8988T (cell line): Measurements from ENCODE around the gene SERINC5.

Source experiments
- DNase-seq: peaks from one replicate; pipeline ENCODE4 v3.0.0; 2011

Gene SERINC5

DNA sequence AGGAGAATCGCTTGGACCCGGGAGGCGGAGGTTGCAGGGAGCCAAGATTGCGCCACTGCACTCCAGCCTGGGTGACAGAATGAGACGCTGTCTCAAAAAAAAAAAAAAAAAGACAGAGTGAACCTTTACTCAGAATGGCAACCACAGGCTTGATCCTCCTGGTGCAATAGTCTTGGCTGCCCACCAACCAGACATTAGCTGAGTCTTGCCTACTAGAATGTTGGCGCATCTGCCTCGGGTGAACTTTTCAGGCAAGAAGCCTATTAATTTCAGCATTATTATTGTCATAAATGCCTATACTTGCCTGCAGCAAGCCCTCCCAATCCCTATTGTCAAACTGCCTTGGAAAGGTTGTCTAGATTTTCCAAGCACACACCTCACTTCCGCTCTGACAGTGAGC, 4.2 kb downstream of the SERINC5 start:
- no peak for DNase-seq

DNA sequence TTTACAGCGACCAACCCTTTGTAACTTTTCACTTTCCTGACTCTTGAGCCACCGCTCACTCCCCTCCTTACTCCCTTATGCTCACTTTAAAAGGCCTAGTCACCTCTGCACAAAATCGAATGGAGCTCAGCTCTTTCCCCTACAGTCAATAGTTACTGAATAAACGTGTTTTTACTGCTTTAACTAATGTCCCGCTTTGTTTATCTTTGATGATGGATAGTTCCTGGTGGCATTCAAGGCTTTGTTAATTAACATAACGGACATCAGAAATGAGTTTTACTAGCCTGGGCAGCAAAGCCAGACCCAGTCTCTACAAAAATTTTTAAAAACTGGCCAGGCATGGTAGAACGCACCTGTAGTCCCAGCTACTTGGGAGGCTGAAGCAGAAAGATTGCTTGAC, 5.0 kb downstream of the SERINC5 start:
- no peak for DNase-seq

- DNase-seq = no peak
These were observed 5.9 kb downstream of the SERINC5 start for GRCh38 chr5:80249901-80250300.

DNA sequence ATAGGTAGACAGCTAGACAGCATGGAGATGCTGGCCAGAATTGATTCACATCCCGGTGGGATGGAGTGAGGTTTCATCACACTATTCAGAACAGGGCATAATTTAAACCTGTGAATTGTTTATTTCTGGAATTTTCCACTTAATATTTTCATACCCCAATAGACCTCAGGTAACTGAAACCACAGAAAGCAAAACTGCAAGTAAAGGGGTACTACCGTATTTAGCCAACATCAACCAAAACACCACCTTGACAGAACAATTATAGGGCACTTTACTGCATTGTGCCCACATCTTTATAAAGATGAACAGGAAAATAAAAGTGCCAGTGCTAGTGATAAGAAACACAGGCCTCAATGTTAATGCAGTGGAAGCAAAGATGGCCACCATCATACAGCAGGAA, 7.5 kb downstream of the SERINC5 start:
- no peak for DNase-seq

GRCh38 chr5:80246995-80247729, 8.7 kb downstream of the SERINC5 start:
- DNase-seq = no peak

DNA sequence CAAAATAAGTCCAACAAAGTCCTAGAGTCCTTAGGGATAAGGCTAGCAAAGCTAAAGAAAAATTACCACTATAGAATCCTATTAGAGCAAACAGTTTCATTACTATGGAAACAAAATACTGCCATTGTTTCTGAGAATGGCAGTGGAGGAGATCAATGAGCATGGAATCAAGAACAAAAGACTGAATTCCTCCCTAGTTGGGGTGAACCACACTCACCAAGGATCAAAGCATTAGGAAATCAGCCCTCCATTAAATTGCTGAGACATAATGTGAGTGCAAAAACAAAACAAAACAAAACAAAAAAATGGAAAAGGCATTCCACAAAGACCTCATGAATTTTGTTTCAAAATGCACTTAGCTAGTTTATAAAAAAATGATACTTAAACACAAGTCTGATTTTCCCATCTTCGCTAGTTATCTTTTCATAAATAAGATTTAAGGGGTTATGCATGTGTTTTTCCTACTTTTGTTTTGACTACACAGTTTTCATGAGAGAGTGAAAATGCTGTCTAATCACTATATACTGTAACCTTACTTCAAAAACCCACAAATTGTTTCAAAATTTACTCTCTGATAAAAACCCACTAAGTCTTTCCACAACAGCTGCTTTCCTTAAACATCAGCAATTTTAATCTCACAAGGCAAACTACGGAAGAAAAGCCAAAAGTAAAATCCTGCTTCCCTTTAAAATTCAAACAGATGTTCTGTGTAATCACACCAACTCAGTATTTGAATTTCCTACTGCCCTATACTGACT, 9.7 kb downstream of the SERINC5 start:
- DNase-seq = no peak

DNA sequence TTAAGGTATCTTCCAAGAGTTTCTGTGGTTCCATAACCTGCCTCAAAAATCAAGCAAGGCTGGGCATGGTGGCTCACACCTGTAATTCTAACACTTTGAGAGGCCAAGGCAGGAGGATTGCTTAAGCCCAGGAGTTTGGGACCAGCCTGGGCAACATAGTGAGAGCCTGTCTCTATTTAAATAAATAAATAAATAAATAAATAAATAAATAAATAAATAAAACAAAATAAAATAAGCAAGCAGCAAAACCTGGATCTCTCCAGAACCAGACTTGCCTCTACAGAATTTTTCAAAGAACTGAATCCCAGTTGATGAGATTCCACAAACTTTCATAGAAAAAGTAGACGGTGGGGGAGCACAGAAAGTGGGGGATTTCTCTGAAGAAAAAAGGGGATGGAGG, 12.3 kb downstream of the SERINC5 start:
- DNase-seq = no peak

DNA sequence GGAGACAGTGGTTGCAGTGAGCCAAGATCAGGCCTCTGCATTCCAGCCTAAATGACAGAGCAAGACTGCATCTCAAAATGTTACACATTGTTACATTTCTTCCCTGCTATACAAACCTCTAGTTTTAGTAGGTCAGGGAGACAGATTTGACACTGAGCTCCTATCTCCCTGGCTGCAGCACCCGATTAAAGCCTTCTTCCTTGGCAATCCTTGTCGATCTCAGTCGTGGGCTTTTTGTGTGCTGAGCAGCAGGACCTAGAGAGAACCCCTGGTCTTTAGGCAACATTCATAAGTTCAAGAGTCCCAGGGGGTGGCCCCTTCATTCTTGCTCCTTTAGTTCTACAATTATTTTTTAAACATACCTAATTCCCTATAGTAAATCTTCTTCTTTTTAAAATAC, 13.0 kb downstream of the SERINC5 start:
- no peak for DNase-seq

- no peak for DNase-seq
These were observed 15.4 kb downstream of the SERINC5 start for GRCh38 chr5:80240368-80240986.

GRCh38 chr5:80239680-80240367, 16.0 kb downstream of the SERINC5 start:
- no peak for DNase-seq

DNA sequence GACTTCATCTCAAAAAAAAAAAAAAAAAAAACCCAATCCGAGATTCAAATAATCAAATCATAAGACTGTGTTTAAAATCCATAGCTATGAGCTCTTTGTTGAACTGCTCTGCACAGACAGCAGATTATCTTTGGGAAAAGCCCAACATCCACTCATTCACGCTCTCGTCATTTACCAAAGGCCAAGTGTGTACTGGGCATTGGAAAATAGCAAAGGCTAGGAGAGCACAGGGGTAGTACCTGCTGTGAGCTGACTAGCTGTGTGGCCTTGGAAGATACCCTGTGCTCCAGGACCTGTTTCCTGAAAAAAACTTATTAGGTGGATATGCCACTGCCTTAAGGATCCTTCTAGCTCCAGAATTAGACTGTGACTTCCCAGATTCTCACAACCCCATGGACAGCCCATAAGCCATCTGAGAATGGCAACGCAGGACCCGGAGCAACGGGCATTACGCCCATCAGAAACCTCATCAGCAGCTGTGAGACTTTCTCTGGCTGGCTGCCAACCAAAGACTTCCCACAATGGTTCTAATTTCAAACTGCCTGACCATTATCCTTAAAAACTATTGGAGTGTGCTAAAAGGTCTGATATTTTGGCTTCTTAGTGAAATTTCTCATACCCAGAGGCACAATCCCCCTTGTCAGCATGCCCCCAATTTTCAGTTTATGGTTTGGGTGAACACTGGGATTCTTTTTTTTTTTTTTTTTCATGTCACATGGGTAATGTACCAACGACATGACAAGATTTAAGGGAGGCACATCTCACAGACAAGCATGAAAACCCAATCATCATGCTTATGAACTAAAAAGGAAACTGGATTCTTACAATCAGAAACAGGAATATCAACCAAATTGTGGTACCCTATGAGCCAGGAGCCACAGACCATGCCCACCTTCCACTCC, 16.8 kb downstream of the SERINC5 start:
- no peak for DNase-seq

DNA sequence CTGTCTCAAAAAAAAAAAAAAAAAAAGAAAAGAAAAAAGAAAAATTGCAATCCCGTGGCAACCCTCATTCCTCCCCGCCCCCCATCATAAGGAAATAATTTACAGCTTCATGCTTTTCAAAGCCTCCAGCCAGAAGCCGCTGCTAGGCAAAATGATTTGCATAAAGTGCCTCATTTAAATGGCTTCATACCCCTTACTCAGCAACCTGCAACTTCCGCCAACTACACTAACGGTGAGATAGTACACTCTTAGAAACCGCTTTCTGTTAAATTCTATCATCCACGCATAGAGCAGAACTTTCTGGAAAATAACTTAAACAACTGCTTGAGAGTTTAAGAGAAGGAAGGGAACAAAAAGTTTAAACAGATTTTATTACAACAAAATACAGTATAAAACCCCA, 17.8 kb downstream of the SERINC5 start:
- DNase-seq = no peak

DNA sequence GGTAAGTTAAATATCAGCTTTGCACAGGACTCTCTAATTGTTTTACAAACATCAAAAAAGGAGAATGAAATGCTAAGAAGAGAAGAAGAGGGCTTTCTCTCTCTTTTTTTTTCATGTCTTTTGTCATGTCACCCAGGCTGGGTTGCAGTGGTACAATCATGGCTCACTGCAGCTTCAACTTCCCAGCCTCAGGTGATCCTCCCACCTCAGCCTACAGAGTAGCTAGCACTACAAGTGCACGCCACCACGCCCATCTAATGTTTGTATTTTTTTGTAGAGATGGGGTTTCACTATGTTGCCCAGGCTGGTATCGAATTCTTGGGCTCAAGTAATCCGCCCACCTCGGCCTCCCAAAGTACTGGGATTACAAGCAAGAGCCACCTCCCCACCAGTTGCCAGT, 18.6 kb downstream of the SERINC5 start:
- DNase-seq = no peak

DNA sequence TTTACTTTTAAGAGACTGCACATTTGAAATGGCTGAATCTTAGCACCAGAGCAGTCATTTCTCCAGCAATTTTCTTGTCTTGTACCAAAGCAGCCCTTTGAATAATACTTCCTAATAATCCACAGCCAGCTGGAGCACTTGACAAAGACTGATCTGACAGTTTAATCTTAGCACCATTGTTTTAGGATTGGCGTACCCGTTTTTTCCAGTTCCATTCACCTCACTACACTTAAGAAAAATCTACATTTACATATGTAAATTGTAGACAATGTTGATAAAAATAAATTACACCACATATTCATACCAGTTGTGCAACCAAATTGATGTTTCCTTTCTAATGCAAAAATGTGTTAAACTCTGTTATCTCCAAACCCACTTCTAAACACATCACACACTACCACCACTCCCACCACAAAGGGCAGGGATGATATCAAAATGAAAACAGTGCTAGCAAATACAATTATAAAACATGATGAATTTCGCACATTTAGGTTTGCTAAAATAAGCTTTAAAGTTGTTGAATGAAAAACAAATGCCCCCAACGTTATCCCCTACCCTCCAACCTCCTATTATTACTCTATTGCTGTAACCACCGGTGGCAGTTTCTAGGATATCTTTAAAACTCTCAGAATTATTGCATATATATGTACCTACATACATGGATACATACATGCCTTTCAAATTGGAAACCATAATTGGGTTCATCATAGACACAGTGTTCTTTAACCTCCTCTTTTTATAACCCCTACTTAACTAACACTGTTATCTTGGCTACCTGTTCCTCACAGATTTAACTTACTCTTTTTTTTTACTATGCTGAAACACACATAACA, 21.5 kb downstream of the SERINC5 start:
- no peak for DNase-seq

GRCh38 chr5:80231693-80232092, 24.2 kb downstream of the SERINC5 start:
- no peak for DNase-seq

- no peak for DNase-seq
These were observed 24.6 kb downstream of the SERINC5 start for GRCh38 chr5:80231243-80231642.

DNA sequence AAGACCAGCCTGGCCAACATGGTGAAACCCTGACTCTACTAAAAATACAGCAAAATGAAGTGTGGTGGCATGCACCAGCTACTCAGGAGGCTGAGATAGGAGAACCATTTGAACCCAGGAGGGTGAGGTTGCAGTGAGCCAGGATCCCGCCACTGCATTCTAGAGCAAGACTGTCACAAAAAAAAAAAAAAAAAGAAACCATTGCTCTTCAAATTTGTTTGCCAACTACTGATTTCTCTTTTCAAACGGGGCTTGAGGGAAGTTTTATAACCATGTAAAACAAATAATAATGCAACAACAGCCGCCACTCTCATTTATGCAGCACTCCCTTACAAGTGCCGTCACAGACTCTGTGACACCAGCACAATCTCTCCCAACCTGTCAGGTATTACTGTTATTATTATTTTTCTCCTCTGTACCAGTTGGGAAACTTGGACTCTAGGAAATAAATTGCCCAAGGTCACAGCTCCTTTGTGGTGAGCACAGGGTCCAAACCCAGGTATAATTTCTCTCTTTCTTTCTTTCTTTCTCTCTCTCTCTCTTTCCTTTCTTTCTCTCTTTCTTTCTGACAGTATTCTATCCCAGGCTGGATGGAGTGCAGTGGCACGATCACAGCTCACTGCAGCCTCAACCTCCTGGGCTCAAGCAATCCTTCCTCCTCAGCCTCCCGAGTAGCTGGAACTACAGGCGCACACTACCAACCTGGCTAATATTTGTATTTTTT, 25.4 kb downstream of the SERINC5 start:
- no peak for DNase-seq

DNA sequence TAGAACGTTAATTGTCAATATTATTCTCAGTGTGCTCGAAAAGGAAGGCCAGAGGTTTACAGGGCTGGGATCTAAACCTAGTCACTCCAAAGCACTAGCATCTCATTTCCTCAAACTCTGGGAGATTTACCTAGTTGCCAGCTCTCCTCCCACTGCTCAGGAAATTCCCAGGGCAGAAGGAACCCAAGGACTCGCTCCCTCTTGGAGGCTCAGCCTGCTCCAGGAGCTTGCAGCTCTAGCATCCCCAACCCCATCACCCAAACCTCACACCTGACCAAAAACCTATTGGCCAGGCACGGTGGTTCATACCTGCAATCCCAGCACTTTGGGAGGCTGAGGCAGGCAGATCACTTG, 26.0 kb downstream of the SERINC5 start:
- no peak for DNase-seq

- no peak for DNase-seq
These were observed 27.8 kb downstream of the SERINC5 start for GRCh38 chr5:80227979-80228596.

- DNase-seq = no peak
These were observed 29.9 kb downstream of the SERINC5 start for GRCh38 chr5:80225934-80226326.
